ENCODE results near the gene FOXN3. TPM values are rescaled to one million over a fixed set of nuclear protein-coding genes. Genes with fewer than 3 reads are reported as not detected.
"Not testable (repeated sequence)": the region's sequence is repeated elsewhere in the genome, so short reads cannot be mapped to it uniquely, and the experiment has no call there.

FOXN3 gene
- total and polyA plus RNA-seq, 2 donors (not counting 3 experiments of a cell fraction or from before 2014, with no cell fraction given) = 16.9 to 41.8 TPM

DNA sequence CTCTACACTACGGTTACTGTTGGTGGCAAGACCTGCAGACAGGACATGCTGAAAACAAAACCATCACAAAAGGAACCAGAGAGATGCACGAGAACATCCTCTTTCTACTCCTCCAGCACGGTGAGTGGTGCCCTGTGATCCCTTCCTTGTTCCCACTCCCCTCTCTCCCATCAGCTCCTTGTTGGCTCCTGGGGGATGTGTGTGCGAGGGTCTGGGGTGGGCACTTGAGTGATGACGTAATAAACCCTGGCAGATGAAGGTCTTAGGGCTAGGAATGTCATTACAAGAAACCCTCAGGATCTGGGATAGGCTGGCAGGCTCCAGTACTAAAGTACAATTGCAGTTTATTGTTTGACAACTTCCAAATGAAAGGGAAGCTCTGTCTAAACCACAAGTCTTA, 261.5 kb downstream of the FOXN3 start:
- no peaks in the 10 kb centered on the region for H3K27me3 ChIP-seq (ENCODE audit: control insufficient read depth in 2 of 2, insufficient read depth in 2 of 2, low read length in 2 of 2)
- no peaks in the 10 kb centered on the region for H3K9me3 ChIP-seq (replicated peaks; ENCODE audit: control insufficient read depth, insufficient read depth, low read length)
- ChIA-PET POLR2A (no interaction called here), CTCF (interaction anchor here (1.2 kb wide), 1 partner anchor 14 kb away, joined by 3 read pairs; no protein-coding TSS in a partner anchor)
- no peak overlapping the region for H3K27ac ChIP-seq (ENCODE audit: insufficient read depth, low read depth, low read length)
- DNase-seq (ENCODE audit: low read depth, low spot score) (no peak), FAIRE-seq (no peak)
- BruUV-seq (replicated peaks) = no TSS peak
- peaks cover 0 to 2% of the 10 kb centered on the region in 2 experiments for H3K36me3 ChIP-seq (ENCODE audit: control insufficient read depth in 2 of 2, extremely low read depth in 1 of 2, insufficient read depth in 2 of 2, low read length in 2 of 2)
- H3K4me2 ChIP-seq (ENCODE audit: insufficient read depth, low read length) = no peak overlapping the region
- H3K9ac ChIP-seq (replicated peaks; ENCODE audit: extremely low read depth, insufficient read depth, low read length) = no peak overlapping the region
- no peaks in the 10 kb centered on the region for H3K79me2 ChIP-seq (ENCODE audit: control insufficient read depth, insufficient read depth, low read length)
- TF ChIP-seq POLR2AphosphoS5 (IDR thresholded peaks at IDR 0.05; ENCODE audit: insufficient read depth, low read depth, low read length) (no peak), JUN (IDR thresholded peaks at IDR 0.05; ENCODE audit: borderline replicate concordance, insufficient read depth, insufficient read length, low read depth) (no peak), MYC (IDR thresholded peaks at IDR 0.05; ENCODE audit: low read depth, low read length) (no peak), FOS (IDR thresholded peaks at IDR 0.05; ENCODE audit: borderline replicate concordance, insufficient read depth, low read length) (no peak)
- H3K4me1 ChIP-seq (ENCODE audit: control insufficient read depth, extremely low read depth, insufficient read depth, low read length) = no peaks in the 10 kb centered on the region
- no peaks in the 10 kb centered on the region for H4K20me1 ChIP-seq (replicated peaks; ENCODE audit: control insufficient read depth, extremely low read depth, insufficient read depth, low read length)
- no peak overlapping the region for H2AFZ ChIP-seq (ENCODE audit: low read depth, low read length)
- H3K9me1 ChIP-seq (replicated peaks; ENCODE audit: control insufficient read depth, extremely low read depth, insufficient read depth, low read length) = no peaks in the 10 kb centered on the region
- no peak overlapping the region for H3K4me3 ChIP-seq (replicated peaks in 1 of 3; ENCODE audit: insufficient read depth in 1 of 3, low read depth in 1 of 3, low read length in 3 of 3)
- dilution Hi-C loops (cut with MboI; ENCODE audit: extremely low pct_ligation_motif_present, low sequenced_read_pairs) = no loop called here
- intact Hi-C loops (cut with micrococcal nuclease) = no loop called here

DNA sequence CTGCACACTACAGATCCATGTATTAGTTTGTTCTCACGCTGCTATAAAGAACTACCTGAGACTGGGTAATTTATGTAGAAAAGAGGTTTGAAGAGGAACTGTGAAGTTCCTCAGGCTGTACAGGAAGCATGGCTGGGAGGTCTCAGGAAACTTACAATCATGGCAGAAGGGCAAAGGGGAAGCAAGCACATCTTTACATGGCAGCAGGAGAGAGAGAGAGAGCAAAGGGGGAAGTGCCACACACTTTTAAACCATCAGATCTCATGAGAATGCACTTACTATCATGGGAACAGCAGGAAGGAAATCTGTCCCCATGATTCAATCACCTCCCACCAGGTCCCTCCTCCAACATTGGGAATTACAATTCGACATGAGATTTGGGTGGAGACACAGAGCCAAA, 265.3 kb downstream of the FOXN3 start:
- H3K27ac ChIP-seq (ENCODE audit: insufficient read depth, low read depth, low read length); H4K20me1 ChIP-seq (replicated peaks; ENCODE audit: control insufficient read depth, extremely low read depth, insufficient read depth, low read length); CTCF ChIA-PET; POLR2A ChIA-PET; H3K9ac ChIP-seq (replicated peaks; ENCODE audit: extremely low read depth, insufficient read depth, low read length); H3K4me3 ChIP-seq (replicated peaks in 1 of 3; ENCODE audit: insufficient read depth in 1 of 3, low read depth in 1 of 3, low read length in 3 of 3); dilution Hi-C loops (cut with MboI; ENCODE audit: extremely low pct_ligation_motif_present, low sequenced_read_pairs); H3K4me2 ChIP-seq (ENCODE audit: insufficient read depth, low read length); FAIRE-seq; intact Hi-C loops (cut with micrococcal nuclease); DNase-seq (ENCODE audit: low read depth, low spot score); H3K79me2 ChIP-seq (ENCODE audit: control insufficient read depth, insufficient read depth, low read length); H3K9me3 ChIP-seq (replicated peaks; ENCODE audit: control insufficient read depth, insufficient read depth, low read length); H2AFZ ChIP-seq (ENCODE audit: low read depth, low read length); H3K27me3 ChIP-seq (ENCODE audit: control insufficient read depth in 2 of 2, insufficient read depth in 2 of 2, low read length in 2 of 2); BruUV-seq (replicated peaks); H3K4me1 ChIP-seq (ENCODE audit: control insufficient read depth, extremely low read depth, insufficient read depth, low read length); H3K36me3 ChIP-seq (ENCODE audit: control insufficient read depth in 2 of 2, extremely low read depth in 1 of 2, insufficient read depth in 2 of 2, low read length in 2 of 2); H3K9me1 ChIP-seq (replicated peaks; ENCODE audit: control insufficient read depth, extremely low read depth, insufficient read depth, low read length): not testable (repeated sequence)
